ENCODE results near the gene ZKSCAN7.
"Not testable (repeated sequence)": the region's sequence is repeated elsewhere in the genome, so short reads cannot be mapped to it uniquely, and the experiment has no call there.

Gene ZKSCAN7

GRCh38 chr3:44577354-44577952 is 22.5 kb downstream of the ZKSCAN7 start:
- DNase-seq (ENCODE audit: low read depth in 2 of 2) = not testable (repeated sequence)

- DNase-seq (ENCODE audit: low read depth in 2 of 2) = not testable (repeated sequence)
Measured at GRCh38 chr3:44578316-44578715, 23.3 kb downstream of the ZKSCAN7 start.

GRCh38 chr3:44578924-44579515 is 24.0 kb downstream of the ZKSCAN7 start:
- not testable (repeated sequence) for DNase-seq (ENCODE audit: low read depth in 2 of 2)

GRCh38 chr3:44579749-44580148 is 24.8 kb downstream of the ZKSCAN7 start:
- DNase-seq (ENCODE audit: low read depth in 2 of 2) = not testable (repeated sequence)

GRCh38 chr3:44580971-44581370 is 26.0 kb downstream of the ZKSCAN7 start:
- not testable (repeated sequence) for DNase-seq (ENCODE audit: low read depth in 2 of 2)

- no peak for DNase-seq (ENCODE audit: low read depth in 2 of 2)
Measured at GRCh38 chr3:44584646-44585501, 29.9 kb downstream of the ZKSCAN7 start, which contains the start of gene ZNF660. Gene ZNF660 (plus strand): TSS chr3:44584964. CDS start chr3:44594194, 9,230 bp downstream.

- no peak for DNase-seq (ENCODE audit: low read depth in 2 of 2)
Measured at GRCh38 chr3:44596621-44597020, 41.6 kb downstream of the ZKSCAN7 start.

GRCh38 chr3:44601749-44602148 is 46.8 kb downstream of the ZKSCAN7 start:
- no peak for DNase-seq (ENCODE audit: low read depth in 2 of 2)

GRCh38 chr3:44612678-44613077 is 57.7 kb downstream of the ZKSCAN7 start:
- DNase-seq (ENCODE audit: low read depth in 2 of 2) = no peak
